ENCODE results near the gene FICD. TPM values are rescaled to one million over a fixed set of nuclear protein-coding genes. Genes with fewer than 3 reads are reported as not detected.

Gene FICD
- total RNA-seq, 1 donor from 2014 or later: 4.2 TPM

- no peaks in the 10 kb centered on the region for H3K9me3 ChIP-seq (replicated peaks)
- TF ChIP-seq, protein P1, sequence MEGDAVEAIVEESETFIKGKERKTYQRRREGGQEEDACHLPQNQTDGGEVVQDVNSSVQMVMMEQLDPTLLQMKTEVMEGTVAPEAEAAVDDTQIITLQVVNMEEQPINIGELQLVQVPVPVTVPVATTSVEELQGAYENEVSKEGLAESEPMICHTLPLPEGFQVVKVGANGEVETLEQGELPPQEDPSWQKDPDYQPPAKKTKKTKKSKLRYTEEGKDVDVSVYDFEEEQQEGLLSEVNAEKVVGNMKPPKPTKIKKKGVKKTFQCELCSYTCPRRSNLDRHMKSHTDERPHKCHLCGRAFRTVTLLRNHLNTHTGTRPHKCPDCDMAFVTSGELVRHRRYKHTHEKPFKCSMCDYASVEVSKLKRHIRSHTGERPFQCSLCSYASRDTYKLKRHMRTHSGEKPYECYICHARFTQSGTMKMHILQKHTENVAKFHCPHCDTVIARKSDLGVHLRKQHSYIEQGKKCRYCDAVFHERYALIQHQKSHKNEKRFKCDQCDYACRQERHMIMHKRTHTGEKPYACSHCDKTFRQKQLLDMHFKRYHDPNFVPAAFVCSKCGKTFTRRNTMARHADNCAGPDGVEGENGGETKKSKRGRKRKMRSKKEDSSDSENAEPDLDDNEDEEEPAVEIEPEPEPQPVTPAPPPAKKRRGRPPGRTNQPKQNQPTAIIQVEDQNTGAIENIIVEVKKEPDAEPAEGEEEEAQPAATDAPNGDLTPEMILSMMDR (IDR thresholded peaks at IDR 0.05; ENCODE audit: borderline replicate concordance): no peak
- H3K4me1 ChIP-seq: peaks cover 93% of the 10 kb centered on the region
- peaks cover 36% of the 10 kb centered on the region for H3K36me3 ChIP-seq
- peak; percentile 97 for DNase-seq
- intact Hi-C loops (cut with micrococcal nuclease): no loop called here
- H3K4me3 ChIP-seq: peak within 1 kb of the TSS; percentile 89
- H3K27me3 ChIP-seq (ENCODE audit: low read depth): no peaks in the 10 kb centered on the region
- peak within 1 kb of the TSS; percentile 90 for H3K27ac ChIP-seq (replicated peaks)
These were observed 47.5 kb downstream of the FICD start, which contains the start of gene ISCU for GRCh38 chr12:108562348-108563135. Gene ISCU (plus strand): TSS chr12:108562596. CDS start chr12:108562623, 27 bp downstream.

DNA sequence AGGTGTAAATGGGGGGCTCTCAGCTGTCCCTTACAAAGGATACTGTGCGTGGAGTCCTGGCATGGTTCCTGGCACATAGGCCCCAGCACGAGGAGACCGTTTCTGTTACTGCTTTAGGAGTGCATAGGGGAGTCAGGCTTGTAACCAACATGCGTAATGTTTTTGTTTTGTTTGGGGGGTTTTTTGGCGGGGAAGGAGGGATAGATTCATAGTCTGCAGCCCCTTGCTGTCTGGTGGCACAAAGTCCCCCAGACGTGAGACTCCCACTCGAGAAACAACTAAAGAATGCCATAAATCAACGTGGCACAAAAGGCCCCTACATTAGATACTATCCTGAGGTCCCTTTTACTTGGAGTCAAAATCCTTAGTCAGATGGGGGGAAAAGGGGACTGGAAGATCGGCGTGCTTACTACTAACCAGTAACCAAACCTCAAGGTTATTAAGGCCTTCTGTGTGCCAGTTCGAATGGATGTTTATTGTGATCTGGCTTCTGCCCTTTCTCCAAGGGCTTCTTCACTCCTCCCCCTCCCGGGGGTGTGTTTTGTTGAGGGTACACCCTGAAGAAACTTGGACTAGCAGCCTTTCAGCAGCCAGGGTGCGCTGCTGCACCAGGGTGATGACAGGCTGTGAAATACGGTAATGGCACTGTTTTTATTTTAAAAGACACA is 48.2 kb downstream of the FICD start:
- H3K36me3 ChIP-seq: peaks cover 44% of the 10 kb centered on the region
- H3K4me3 ChIP-seq: peak overlapping the region; percentile 89
- H3K4me1 ChIP-seq: peaks cover 93% of the 10 kb centered on the region
- H3K27ac ChIP-seq (replicated peaks): peak overlapping the region; percentile 90
- intact Hi-C loops (cut with micrococcal nuclease): no loop called here
- H3K9me3 ChIP-seq (replicated peaks): no peaks in the 10 kb centered on the region
- no peaks in the 10 kb centered on the region for H3K27me3 ChIP-seq (ENCODE audit: low read depth)
- peak; percentile 82 for DNase-seq
- TF ChIP-seq, protein P1 (IDR thresholded peaks at IDR 0.05; ENCODE audit: borderline replicate concordance): peak; percentile 90

GRCh38 chr12:108563804-108564151 is 48.7 kb downstream of the FICD start:
- Histone ChIP-seq H3K27me3 (ENCODE audit: low read depth) (no peaks in the 10 kb centered on the region), H3K4me3 (peak overlapping the region; percentile 89), H3K4me1 (peaks cover 93% of the 10 kb centered on the region), H3K36me3 (peaks cover 49% of the 10 kb centered on the region), H3K27ac (replicated peaks) (peak overlapping the region; percentile 90), H3K9me3 (replicated peaks) (no peaks in the 10 kb centered on the region)
- intact Hi-C loops (cut with micrococcal nuclease): no loop called here
- TF ChIP-seq, protein P1 (IDR thresholded peaks at IDR 0.05; ENCODE audit: borderline replicate concordance): no peak
- no peak for DNase-seq

DNA sequence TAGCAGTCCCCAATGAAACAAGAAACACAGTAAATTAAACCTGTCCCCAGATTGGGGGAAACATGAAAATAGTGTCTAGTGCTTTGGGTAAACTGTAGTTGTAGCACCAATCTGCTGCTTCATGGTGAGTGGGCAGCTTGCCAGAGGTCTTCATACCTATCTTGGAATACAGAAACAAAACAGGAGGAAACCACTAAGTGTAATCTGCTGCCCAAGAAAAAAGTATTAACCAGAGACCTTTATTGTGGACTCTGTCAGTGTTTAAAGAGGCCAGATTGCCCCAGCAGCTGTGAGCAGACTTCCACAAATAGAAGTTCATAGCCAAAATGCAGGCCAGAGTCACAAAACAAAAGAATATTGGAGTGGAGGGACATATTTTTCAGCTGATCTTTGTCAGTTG is 49.6 kb downstream of the FICD start:
- intact Hi-C loops (cut with micrococcal nuclease): loop anchor here (5.0 kb wide), 1 partner anchor 53 kb away; no protein-coding TSS in a partner anchor
- TF ChIP-seq, protein P1 (IDR thresholded peaks at IDR 0.05; ENCODE audit: borderline replicate concordance): no peak
- H3K4me1 ChIP-seq: peaks cover 84% of the 10 kb centered on the region
- no peak overlapping the region for H3K4me3 ChIP-seq
- no peak for DNase-seq
- peaks cover 58% of the 10 kb centered on the region for H3K36me3 ChIP-seq
- H3K27me3 ChIP-seq (ENCODE audit: low read depth): no peaks in the 10 kb centered on the region
- no peaks in the 10 kb centered on the region for H3K9me3 ChIP-seq (replicated peaks)
- H3K27ac ChIP-seq (replicated peaks): peak overlapping the region; percentile 66

- Histone ChIP-seq H3K9me3 (replicated peaks) (no peaks in the 10 kb centered on the region), H3K4me3 (no peak overlapping the region), H3K36me3 (peaks cover 62% of the 10 kb centered on the region), H3K4me1 (peaks cover 80% of the 10 kb centered on the region), H3K27ac (replicated peaks) (peak overlapping the region; percentile 66), H3K27me3 (ENCODE audit: low read depth) (no peaks in the 10 kb centered on the region)
- TF ChIP-seq, protein P1 (IDR thresholded peaks at IDR 0.05; ENCODE audit: borderline replicate concordance): no peak
- no peak for DNase-seq
- intact Hi-C loops (cut with micrococcal nuclease): loop anchor here (5.0 kb wide), 1 partner anchor 52 kb away; no protein-coding TSS in a partner anchor
These were observed 50.1 kb downstream of the FICD start for GRCh38 chr12:108565146-108565545.

All from left ventricle myocardium inferior (tissue), 1 donor.